Activated T-helper 1 cell treated with anti-CD3 and anti-CD28 coated beads, Interleukin-12 subunit alpha, Interleukin-12 subunit beta, Interleukin-2, Interleukin-4 antibody, amounts not matched to agents 30 ng/mL and 10 ng/mL and 1 ng/mL, durations not matched to agents 14 hours and 24 hours and 36 hours (primary cell): ENCODE data around the gene EFEMP1. TPM values are rescaled to one million over a fixed set of nuclear protein-coding genes. Genes with fewer than 3 reads are reported as not detected.

ENCODE experiments used
- DNase-seq: peaks from one replicate; pipeline ENCODE4 v3.0.0; 2021; ENCODE audit warnings: low spot score
- H3K27ac Mint-ChIP-seq: one replicate; pipeline ENCODE4 v1.8.0; 2021; ENCODE audit warnings: mild to moderate bottlenecking, mixed read lengths
- H3K27me3 Mint-ChIP-seq: one replicate; pipeline ENCODE4 v1.8.0; 2022; ENCODE audit warnings: mild to moderate bottlenecking, moderate library complexity, mixed read lengths; ENCODE audit not compliant: insufficient read depth
- H3K36me3 Mint-ChIP-seq: one replicate; pipeline ENCODE4 v1.8.0; 2021; ENCODE audit warnings: low read depth, mixed read lengths
- H3K4me1 Mint-ChIP-seq: one replicate; pipeline ENCODE4 v1.8.0; 2021; ENCODE audit warnings: low read depth, mixed read lengths
- H3K4me3 Mint-ChIP-seq: one replicate; pipeline ENCODE4 v1.8.0; 2021; ENCODE audit warnings: mild to moderate bottlenecking, moderate library complexity, mixed read lengths
- H3K9me3 Mint-ChIP-seq: one replicate; pipeline ENCODE4 v1.8.0; 2021; ENCODE audit warnings: mixed read lengths
- intact Hi-C: fragments of 100-400 bp; cut with micrococcal nuclease; formaldehyde crosslinking; loops from one replicate; pipeline ENCODE4 v1.15.1; 2024
- total RNA-seq: library from RNA; stranded (reverse); gene quantifications from 2 replicates; pipeline ENCODE4 v1.2.3, GENCODE V29; 2022

EFEMP1 gene
- not detected in 2 replicates for total RNA-seq

DNA sequence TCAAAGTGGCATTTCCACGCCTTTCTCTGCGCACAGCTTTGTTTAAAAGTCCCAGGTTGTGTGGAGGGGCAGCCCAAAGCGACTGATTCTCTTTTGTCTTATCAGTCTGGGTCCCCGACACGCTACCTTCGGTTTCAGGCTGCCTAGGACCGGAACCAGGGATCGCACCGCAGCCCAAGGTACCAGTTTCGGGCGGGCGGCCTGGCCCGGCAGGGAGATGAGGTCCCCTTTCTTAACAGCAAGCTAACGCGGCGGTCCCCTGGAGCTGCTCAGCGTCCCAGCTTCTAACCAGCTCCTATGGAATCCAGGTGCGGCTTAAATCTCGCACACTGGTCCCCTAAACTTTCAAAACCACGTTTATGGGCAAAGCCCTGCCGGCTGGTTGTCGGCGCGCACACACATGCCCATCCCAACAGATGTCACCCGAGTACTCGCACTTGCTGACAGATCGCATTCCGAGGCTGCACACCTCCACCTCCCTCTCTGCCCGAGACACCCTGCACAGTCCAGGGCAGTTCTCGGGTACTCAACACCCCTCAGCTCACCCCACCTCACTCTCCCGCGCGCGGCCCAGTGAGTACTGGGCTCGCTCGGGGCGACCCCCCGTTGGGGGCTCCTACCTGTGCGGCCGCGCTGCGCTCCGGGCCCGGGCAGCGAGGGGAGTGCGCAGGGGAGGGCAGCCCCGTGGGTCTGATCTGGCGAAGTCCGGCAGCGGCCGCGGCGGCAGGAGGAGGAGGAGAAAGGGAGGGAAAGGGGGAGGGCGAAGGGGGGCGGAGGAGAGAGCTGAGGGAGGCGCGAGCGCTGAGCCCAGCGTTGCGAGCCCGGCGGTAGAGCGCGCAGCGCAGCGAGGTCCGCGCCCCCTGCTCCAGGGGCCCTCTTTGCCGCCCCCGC lies at the start of gene EFEMP1:
Gene EFEMP1 (minus strand): TSS at position 692 of the 891 bp plus-strand sequence. CDS start 1,342 bp downstream, outside the sequence.
- no peak for DNase-seq
- Mint-ChIP-seq H3K36me3 (no peaks in the 10 kb centered on the region), H3K4me3 (peak within 1 kb of the TSS; percentile 2), H3K27me3 (peaks cover 28% of the 10 kb centered on the region), H3K4me1 (no peaks in the 10 kb centered on the region), H3K9me3 (no peaks in the 10 kb centered on the region), H3K27ac (no peak within 1 kb of the TSS)
- intact Hi-C loops = no loop called here

- no peak overlapping the region for H3K4me3 Mint-ChIP-seq
- no peaks in the 10 kb centered on the region for H3K9me3 Mint-ChIP-seq
- no peaks in the 10 kb centered on the region for H3K36me3 Mint-ChIP-seq
- intact Hi-C loops = no loop called here
- H3K27me3 Mint-ChIP-seq = no peaks in the 10 kb centered on the region
- no peaks in the 10 kb centered on the region for H3K4me1 Mint-ChIP-seq
- no peak for DNase-seq
- no peak overlapping the region for H3K27ac Mint-ChIP-seq
Observed at GRCh38 chr2:55970500-55970899, 46.9 kb upstream of the EFEMP1 start.

- Mint-ChIP-seq H3K27ac (no peak overlapping the region), H3K27me3 (no peaks in the 10 kb centered on the region), H3K4me3 (no peak overlapping the region), H3K36me3 (no peaks in the 10 kb centered on the region), H3K9me3 (no peaks in the 10 kb centered on the region), H3K4me1 (no peaks in the 10 kb centered on the region)
- intact Hi-C loops = no loop called here
- no peak for DNase-seq
Observed at GRCh38 chr2:55968941-55969340, 45.4 kb upstream of the EFEMP1 start.

DNA sequence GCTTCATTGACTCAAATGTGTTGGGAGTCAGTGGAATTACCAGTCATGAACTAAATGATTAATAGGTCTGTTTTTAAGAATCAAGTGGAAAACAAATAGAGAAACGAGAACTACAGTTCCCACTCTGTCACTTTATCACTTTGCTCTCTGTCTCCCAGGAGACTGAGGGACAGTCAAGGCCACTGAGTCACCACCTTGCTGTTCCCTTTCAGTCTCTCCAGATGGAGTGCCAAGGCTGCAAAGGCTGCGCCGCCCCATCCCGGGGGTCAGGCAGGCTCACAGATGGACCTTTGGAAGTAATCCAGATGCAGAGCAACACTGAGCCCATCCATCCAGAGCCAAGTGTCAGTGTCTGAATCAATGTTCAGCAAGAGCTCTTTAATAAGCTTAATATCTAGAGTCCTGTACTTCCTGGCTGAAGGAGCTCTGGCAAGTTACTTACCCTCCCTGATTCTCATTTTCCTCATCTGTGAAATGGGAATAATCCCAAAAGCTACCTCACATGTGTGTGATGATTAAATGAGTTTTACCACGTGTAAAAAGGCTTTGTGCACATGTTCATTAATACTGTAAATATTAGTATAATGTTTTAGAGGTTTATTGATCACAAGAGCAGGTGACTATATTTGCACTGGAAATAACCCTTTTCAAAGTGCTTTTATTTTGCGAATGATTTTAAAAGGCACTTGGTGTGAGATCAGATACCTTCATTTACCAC lies 43.0 kb upstream of the EFEMP1 start:
- no peaks in the 10 kb centered on the region for H3K27me3 Mint-ChIP-seq
- no peaks in the 10 kb centered on the region for H3K9me3 Mint-ChIP-seq
- DNase-seq = no peak
- intact Hi-C loops = no loop called here
- no peak overlapping the region for H3K27ac Mint-ChIP-seq
- H3K36me3 Mint-ChIP-seq = no peaks in the 10 kb centered on the region
- no peaks in the 10 kb centered on the region for H3K4me1 Mint-ChIP-seq
- H3K4me3 Mint-ChIP-seq = no peak overlapping the region

GRCh38 chr2:55965966-55966365 lies 42.4 kb upstream of the EFEMP1 start:
- Mint-ChIP-seq H3K4me3 (no peak overlapping the region), H3K27me3 (no peaks in the 10 kb centered on the region), H3K27ac (no peak overlapping the region), H3K9me3 (no peaks in the 10 kb centered on the region), H3K4me1 (no peaks in the 10 kb centered on the region), H3K36me3 (no peaks in the 10 kb centered on the region)
- intact Hi-C loops = no loop called here
- no peak for DNase-seq

DNA sequence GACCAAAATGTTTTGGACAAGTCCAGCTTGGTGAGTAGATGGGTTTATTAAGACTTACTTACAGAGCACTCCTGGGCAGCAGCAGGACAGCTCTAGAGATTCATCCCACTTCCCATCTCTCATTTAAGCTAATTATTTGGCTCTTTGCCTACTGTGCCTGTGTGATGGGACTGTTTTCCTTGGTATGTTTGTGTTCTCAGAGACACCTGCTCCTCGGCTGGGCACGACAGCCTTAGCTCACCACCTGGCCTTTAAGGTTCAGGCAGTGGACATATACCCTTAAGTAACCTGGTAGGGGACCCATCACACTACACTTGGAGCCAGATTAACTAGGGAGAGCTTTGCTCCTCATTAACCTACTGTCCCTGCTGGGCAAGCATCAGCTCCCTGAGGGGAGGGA lies 41.7 kb upstream of the EFEMP1 start:
- no peak overlapping the region for H3K27ac Mint-ChIP-seq
- no peak for DNase-seq
- no peak overlapping the region for H3K4me3 Mint-ChIP-seq
- H3K9me3 Mint-ChIP-seq = no peaks in the 10 kb centered on the region
- no peaks in the 10 kb centered on the region for H3K36me3 Mint-ChIP-seq
- no peaks in the 10 kb centered on the region for H3K27me3 Mint-ChIP-seq
- H3K4me1 Mint-ChIP-seq = no peaks in the 10 kb centered on the region
- intact Hi-C loops = no loop called here

- Mint-ChIP-seq H3K9me3 (no peaks in the 10 kb centered on the region), H3K27me3 (peaks cover 4% of the 10 kb centered on the region), H3K4me3 (no peak overlapping the region), H3K27ac (no peak overlapping the region), H3K36me3 (no peaks in the 10 kb centered on the region), H3K4me1 (no peaks in the 10 kb centered on the region)
- no peak for DNase-seq
- intact Hi-C loops = no loop called here
Observed at GRCh38 chr2:55962915-55963314, 39.3 kb upstream of the EFEMP1 start.

DNA sequence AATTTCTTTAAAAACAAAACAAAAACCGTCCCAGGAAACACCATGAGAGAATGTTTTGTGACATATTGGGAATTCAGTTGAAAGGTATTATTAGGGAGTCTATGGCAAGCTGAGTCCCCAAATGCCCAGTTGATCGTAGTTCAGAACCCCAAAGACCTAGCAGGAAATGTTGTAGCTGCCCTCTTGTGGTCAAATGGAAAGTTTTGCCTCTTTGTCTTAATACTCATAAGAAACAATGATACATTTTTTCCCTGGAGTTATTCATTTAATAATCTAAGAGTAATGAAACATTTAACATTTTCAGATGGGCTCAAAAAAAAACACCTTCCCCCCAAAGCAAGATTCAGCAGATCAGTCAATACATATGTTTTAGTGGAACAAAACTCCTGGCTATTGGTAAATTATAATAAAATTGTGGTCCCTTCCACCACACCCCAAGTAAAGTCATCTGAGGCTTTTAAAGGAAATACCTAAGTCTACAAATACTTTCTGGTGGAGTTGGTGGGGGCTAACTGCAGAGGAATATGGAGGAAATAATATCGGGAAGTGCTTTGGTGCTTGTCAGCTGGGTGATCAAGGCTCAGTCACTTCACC lies 37.8 kb upstream of the EFEMP1 start:
- H3K27me3 Mint-ChIP-seq = peaks cover 4% of the 10 kb centered on the region
- H3K36me3 Mint-ChIP-seq = no peaks in the 10 kb centered on the region
- H3K4me1 Mint-ChIP-seq = no peaks in the 10 kb centered on the region
- H3K27ac Mint-ChIP-seq = no peak overlapping the region
- H3K9me3 Mint-ChIP-seq = no peaks in the 10 kb centered on the region
- no peak for DNase-seq
- intact Hi-C loops = loop anchor here (1.0 kb wide), 1 partner anchor 243 kb away; no protein-coding TSS in a partner anchor
- H3K4me3 Mint-ChIP-seq = no peak overlapping the region

DNA sequence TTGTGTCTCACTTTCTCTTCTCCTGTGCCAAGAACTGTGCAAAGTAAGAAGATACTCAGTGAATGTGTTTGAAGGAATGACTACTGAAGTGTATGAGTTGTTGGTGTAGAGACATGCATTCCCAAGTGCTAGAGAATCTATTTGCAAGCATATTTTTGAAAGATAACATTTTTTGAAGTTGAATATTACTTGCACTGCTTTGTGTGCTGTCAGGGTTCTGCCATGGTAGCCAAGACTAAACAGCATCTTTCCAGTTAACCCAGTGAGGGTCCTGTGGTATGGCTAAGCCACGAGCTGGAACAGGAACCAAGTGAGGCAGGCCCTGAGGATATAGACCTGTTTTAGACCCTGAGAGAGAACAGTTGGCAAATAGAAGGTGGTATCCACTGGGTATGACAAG lies 35.2 kb upstream of the EFEMP1 start:
- Mint-ChIP-seq H3K4me3 (no peak overlapping the region), H3K9me3 (no peaks in the 10 kb centered on the region), H3K4me1 (no peaks in the 10 kb centered on the region), H3K27ac (no peak overlapping the region), H3K36me3 (no peaks in the 10 kb centered on the region), H3K27me3 (peaks cover 4% of the 10 kb centered on the region)
- no peak for DNase-seq
- intact Hi-C loops = no loop called here

DNA sequence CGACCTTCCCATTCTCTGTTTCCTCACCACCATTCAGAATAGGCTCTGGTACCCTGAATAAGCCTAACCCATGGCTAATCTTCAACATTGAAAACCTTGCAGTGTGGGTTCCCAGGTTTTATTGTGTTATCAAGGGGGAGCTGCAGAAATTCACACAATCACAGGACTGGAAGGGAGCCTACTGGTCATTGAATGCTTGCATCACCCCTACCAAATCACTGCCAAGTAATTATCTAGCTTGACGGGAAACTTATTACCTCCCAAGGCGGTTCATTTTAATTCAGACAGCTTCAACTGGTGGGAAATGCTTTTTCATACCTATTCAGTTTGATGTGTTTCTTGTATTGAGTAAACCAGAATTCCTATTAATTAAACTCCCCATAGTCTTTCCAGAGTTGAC lies 33.6 kb upstream of the EFEMP1 start:
- no peak overlapping the region for H3K4me3 Mint-ChIP-seq
- peaks cover 4% of the 10 kb centered on the region for H3K27me3 Mint-ChIP-seq
- no peaks in the 10 kb centered on the region for H3K4me1 Mint-ChIP-seq
- no peaks in the 10 kb centered on the region for H3K36me3 Mint-ChIP-seq
- H3K9me3 Mint-ChIP-seq = no peaks in the 10 kb centered on the region
- intact Hi-C loops = no loop called here
- no peak for DNase-seq
- no peak overlapping the region for H3K27ac Mint-ChIP-seq

- no peak for DNase-seq
- intact Hi-C loops = no loop called here
Observed at GRCh38 chr2:55954306-55955035, 30.9 kb upstream of the EFEMP1 start.

GRCh38 chr2:55952415-55952814 lies 28.8 kb upstream of the EFEMP1 start:
- intact Hi-C loops = no loop called here
- no peak for DNase-seq
- Mint-ChIP-seq H3K4me3 (no peak overlapping the region), H3K36me3 (no peaks in the 10 kb centered on the region), H3K9me3 (no peaks in the 10 kb centered on the region), H3K27me3 (no peaks in the 10 kb centered on the region), H3K27ac (no peak overlapping the region), H3K4me1 (no peaks in the 10 kb centered on the region)

More at GRCh38 chr2:55954306-55955035, 30.9 kb upstream of the EFEMP1 start:
- peaks cover under 1% of the 10 kb centered on the region for H3K27me3 Mint-ChIP-seq
- H3K4me3 Mint-ChIP-seq = no peak overlapping the region
- H3K36me3 Mint-ChIP-seq = no peaks in the 10 kb centered on the region
- no peak overlapping the region for H3K27ac Mint-ChIP-seq
- H3K4me1 Mint-ChIP-seq = no peaks in the 10 kb centered on the region
- H3K9me3 Mint-ChIP-seq = no peaks in the 10 kb centered on the region
